ENCODE data around the gene BCL3.

Gene BCL3

GRCh38 chr19:44746616-44746945 lies 1.9 kb upstream of the BCL3 start:
- Mint-ChIP-seq H3K9me3 (no peaks in the 10 kb centered on the region), H3K4me3 (peak overlapping the region; percentile 83 to 91 (median 88)), H3K4me1 (peaks cover 36% of the 10 kb centered on the region), H3K36me3 (ENCODE audit: low read depth) (no peaks in the 10 kb centered on the region), H3K27me3 (ENCODE audit: low read depth) (peaks cover 15% of the 10 kb centered on the region), H3K27ac (peak overlapping the region in 2 of 3 experiments; percentile 6 to 36)
- TF ChIP-seq CTCF (IDR thresholded peaks at IDR 0.05; ENCODE audit: unreplicated experiment in 3 of 3), result no peak

DNA sequence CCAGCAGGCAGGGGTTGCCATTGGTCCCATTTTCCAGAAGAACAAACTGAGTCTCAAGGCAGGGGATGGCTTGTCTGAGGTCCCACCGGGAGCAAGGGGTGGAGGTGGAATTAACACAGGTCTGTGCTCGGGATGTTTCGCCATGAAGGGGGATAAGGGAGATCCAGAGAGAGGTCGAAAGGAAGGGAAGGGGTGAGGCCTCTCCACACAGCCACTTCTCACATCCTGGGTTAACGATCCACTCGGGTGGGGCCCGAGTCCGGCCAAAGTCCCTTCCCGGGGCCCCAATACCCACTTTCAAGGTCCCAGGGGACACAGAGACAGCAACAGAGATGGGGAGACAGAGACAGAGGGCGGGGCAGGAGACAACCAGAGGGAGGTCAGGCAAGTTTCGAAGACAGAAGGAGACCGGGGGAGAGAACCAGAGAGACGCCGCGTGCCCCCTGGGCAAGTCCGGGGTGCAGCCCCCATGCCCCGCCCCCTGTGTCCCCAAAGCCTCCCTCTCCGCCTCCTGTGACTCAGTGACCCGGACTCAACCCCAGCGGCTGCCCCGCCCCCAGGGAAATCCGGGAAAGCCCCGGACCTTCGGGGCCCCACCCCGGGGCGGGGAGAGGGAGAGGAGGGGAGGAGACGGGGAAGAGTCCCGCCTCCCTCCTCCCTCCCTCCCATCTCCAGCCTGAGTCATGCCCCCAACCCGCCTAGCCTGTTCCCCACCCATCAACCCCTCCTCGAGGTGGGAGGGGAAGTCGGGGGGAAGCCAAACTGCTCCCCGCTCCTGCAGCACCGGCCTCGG lies 1.4 kb upstream of the BCL3 start:
- no peak for TF ChIP-seq CTCF (IDR thresholded peaks at IDR 0.05; ENCODE audit: unreplicated experiment in 3 of 3)
- peak overlapping the region; percentile 88 to 95 (median 91) for H3K4me3 Mint-ChIP-seq
- H3K27me3 Mint-ChIP-seq (ENCODE audit: low read depth), result peaks cover 15% of the 10 kb centered on the region
- H3K27ac Mint-ChIP-seq, result peak overlapping the region; percentile 80 to 89 (median 87)
- H3K9me3 Mint-ChIP-seq, result no peaks in the 10 kb centered on the region
- H3K4me1 Mint-ChIP-seq, result peaks cover 31% of the 10 kb centered on the region
- no peaks in the 10 kb centered on the region for H3K36me3 Mint-ChIP-seq (ENCODE audit: low read depth)

- H3K36me3 Mint-ChIP-seq (ENCODE audit: low read depth), result no peaks in the 10 kb centered on the region
- H3K4me3 Mint-ChIP-seq, result peak overlapping the region; percentile 88 to 95 (median 91)
- H3K27ac Mint-ChIP-seq, result peak overlapping the region; percentile 80 to 92 (median 89)
- TF ChIP-seq CTCF (IDR thresholded peaks at IDR 0.05; ENCODE audit: unreplicated experiment in 3 of 3), result no peak
- no peaks in the 10 kb centered on the region for H3K9me3 Mint-ChIP-seq
- H3K4me1 Mint-ChIP-seq, result peaks cover 34% of the 10 kb centered on the region
- peaks cover 20% of the 10 kb centered on the region for H3K27me3 Mint-ChIP-seq (ENCODE audit: low read depth)
Observed at GRCh38 chr19:44747739-44748425, 626 bp upstream of the BCL3 start.

DNA sequence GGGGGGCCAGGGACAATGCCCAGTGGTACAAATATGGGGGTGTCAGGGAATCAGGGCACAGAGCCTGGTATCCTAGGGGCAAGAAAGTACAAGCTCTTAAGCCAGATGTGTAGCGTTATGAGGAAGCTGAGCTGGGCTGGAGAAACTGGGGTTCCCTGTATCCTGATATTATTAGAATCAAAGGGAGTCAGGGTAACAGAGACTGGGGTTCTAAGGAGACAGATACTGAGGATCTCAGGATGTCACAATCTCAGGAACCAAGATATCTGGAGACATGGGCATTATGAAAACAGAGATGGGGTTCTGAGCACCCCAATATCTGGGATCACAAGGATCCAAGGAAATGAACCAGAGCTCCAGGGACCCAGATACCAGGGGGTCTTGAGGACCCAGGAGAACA lies 784 bp downstream of the BCL3 start:
- Mint-ChIP-seq H3K4me1 (peaks cover 42% of the 10 kb centered on the region), H3K4me3 (peak overlapping the region; percentile 83 to 93 (median 92)), H3K9me3 (no peaks in the 10 kb centered on the region), H3K36me3 (ENCODE audit: low read depth) (no peaks in the 10 kb centered on the region), H3K27me3 (ENCODE audit: low read depth) (peaks cover 23% of the 10 kb centered on the region), H3K27ac (peak overlapping the region; percentile 77 to 86 (median 81))
- TF ChIP-seq CTCF (IDR thresholded peaks at IDR 0.05; ENCODE audit: unreplicated experiment in 3 of 3), result no peak

GRCh38 chr19:44749994-44750393 lies 1.5 kb downstream of the BCL3 start:
- Mint-ChIP-seq H3K4me1 (peaks cover 48% of the 10 kb centered on the region), H3K36me3 (ENCODE audit: low read depth) (no peaks in the 10 kb centered on the region), H3K27ac (peak overlapping the region in 2 of 3 experiments; percentile 81 to 86), H3K9me3 (no peaks in the 10 kb centered on the region), H3K27me3 (ENCODE audit: low read depth) (peaks cover 27% of the 10 kb centered on the region), H3K4me3 (peak overlapping the region; percentile 83 to 93 (median 92))
- TF ChIP-seq CTCF (IDR thresholded peaks at IDR 0.05; ENCODE audit: unreplicated experiment in 3 of 3), result no peak

All from nephron (organoid).